Right cardiac atrium (tissue), 5 donors: ENCODE measurements around the gene KCND1. TPM values are rescaled to one million over a fixed set of nuclear protein-coding genes. Genes with fewer than 3 reads are reported as not detected.

Experiments used
- ATAC-seq, 2 donors: fragments of 200-7000 bp; cut with Tn5 transposase; one replicate each; pipeline versions ENCODE4 v1.8.0 to v1.9.1; 2020; ENCODE audit warnings: moderate library complexity in 2 of 2, mild to moderate bottlenecking in 1 of 2
- DNase-seq, 3 donors: peaks; one replicate each; pipeline ENCODE4 v3.0.0-alpha.2; 2020
- H3K27ac ChIP-seq: one replicate; pipeline ENCODE4 v1.5.1; 2013; ENCODE audit warnings: mild to moderate bottlenecking, low read length, control low read depth, moderate library complexity
- H3K27me3 ChIP-seq: one replicate; pipeline ENCODE4 v1.6.1; 2013; ENCODE audit not compliant: control insufficient read depth, insufficient read depth
- H3K4me1 ChIP-seq: one replicate; pipeline ENCODE4 v1.6.1; 2013; ENCODE audit warnings: low read length; ENCODE audit not compliant: control insufficient read depth, insufficient read depth
- H3K4me3 ChIP-seq: one replicate; pipeline ENCODE4 v1.5.1; 2013; ENCODE audit warnings: low read length, control low read depth
- H3K9me3 ChIP-seq: one replicate; pipeline ENCODE4 v1.6.1; 2013; ENCODE audit warnings: low read length; ENCODE audit not compliant: control insufficient read depth
- WGBS: extraction: QIAGEN DNeasy Blood & Tissue Kit; methylation state at CpG from one replicate; pipeline ENCODE4 v1.1.7; 2013; 5-methylcytosine and 5-hydroxymethylcytosine counted together
- intact Hi-C, 4 donors: fragments of 100-400 bp; cut with DNase I; formaldehyde crosslinking; loops; one replicate each; pipeline versions ENCODE4 v1.11.0 to v1.14.0; 2022 to 2023
- long read RNA-seq, 4 donors: library from polyadenylated mRNA; unstranded; transcript quantifications; one replicate each; pipeline ENCODE4 v2.0.0, GENCODE V29; 2020 to 2021
- polyA plus RNA-seq: library from polyadenylated mRNA; stranded (reverse); fragments of 200-250 nt; gene quantifications from one replicate; pipeline ENCODE4 v1.2.3, GENCODE V29; 2013
- total RNA-seq, 4 donors: library from RNA; stranded (reverse); fragmentation: NEBNext Ultra II Directional; extraction: Animal tissue kit (Norgen Biotek cat#: 25700); gene quantifications; one replicate each; pipeline ENCODE4 v1.2.1, GENCODE V29; 2021
- donor health status: healthy with polysubstance abuse.
- donor health status: DM: no; HTN: yes; CAD: no.
- donor health status: DM: no; HTN: no; CAD: no.
- donor health status: DM: no; HTN: yes; CAD: no; lungs with severe emphysema.
- donor health status: DM: yes; HTN: yes; CAD: no.

The KCND1 gene
- total RNA-seq (1 to 10 TPM; 1.3 to 1.6 (median 1.5) TPM), polyA plus RNA-seq (0.97 TPM)
- long read RNA-seq, donor 1, full-length matches to known transcripts = 2 of 4 reads
- long read RNA-seq, donor 1, partial matches to known transcripts = 1 of 4 reads
- long read RNA-seq, donor 1, other reads (novel, unspliced or antisense) = 1 of 4 reads
- long read RNA-seq, donor 2 = 0 reads
- long read RNA-seq, donor 3, partial matches to known transcripts = 4 of 5 reads
- long read RNA-seq, donor 3, other reads (novel, unspliced or antisense) = 1 of 5 reads
- long read RNA-seq, donor 4, full-length matches to known transcripts = 1 of 4 reads
- long read RNA-seq, donor 4, partial matches to known transcripts = 0 of 4 reads
- long read RNA-seq, donor 4, other reads (novel, unspliced or antisense) = 3 of 4 reads

DNA sequence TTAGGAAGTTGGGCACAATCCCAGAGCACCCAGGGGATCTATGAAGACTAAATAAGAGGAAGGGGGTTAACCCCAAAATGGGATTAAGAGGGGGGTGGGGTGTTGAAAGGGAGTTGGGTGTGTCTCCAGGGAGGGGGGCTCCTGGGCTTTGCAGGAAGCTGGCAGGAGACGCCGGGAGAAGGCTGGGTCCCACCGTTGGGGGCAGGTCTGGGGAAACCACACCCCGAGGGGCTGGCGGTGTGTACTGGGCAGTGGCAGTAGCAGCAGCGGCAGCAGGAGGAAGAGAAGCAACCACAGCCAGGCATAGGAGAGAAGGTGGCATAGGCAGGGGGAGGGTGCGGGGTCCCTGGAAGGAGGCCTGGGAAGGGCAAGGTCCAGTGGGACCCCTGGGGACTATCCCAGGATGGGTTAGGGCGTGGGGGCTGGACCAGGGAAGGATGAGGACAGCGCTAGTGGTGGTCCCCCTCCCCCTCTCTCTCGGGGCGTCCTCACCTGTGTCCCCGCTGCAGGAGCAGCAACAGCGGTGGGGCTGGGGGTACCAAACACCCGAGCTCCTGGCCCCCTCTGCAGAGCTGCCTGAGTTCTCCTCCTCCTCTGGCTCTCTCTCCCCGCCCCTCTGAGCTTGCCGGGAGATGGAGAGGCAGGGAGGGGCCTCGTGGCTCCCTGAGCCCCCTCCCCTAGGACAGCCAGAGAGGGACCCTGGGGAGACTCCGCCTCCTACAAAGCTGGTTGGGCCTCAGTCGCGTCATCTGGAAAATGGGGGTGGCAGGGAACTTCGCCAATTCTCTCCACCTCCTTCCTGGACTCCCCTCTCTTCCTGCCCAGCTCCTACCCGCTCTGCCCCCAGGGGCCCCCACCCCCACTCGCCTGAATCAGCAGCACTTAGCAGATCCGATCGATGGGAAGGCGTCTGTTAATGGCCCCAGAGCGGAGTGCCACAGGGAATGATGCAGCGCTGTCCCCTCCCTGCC, at the start of gene KCND1:
KCND1 (minus strand) TSS at position 596 of the 971 bp plus-strand sequence. CDS start 1,573 bp downstream, outside the sequence.
- 0% methylated on average over 26 of the region's 28 CpGs for WGBS
- Histone ChIP-seq H3K4me3 (peak within 1 kb of the TSS; percentile 33), H3K27ac (peak within 1 kb of the TSS; percentile 51), H3K27me3 (no peaks in the 10 kb centered on the region), H3K9me3 (no peaks in the 10 kb centered on the region), H3K4me1 (no peaks in the 10 kb centered on the region)
- ATAC-seq = peak; percentile 70 to 71
- intact Hi-C loops = no loop called here
- peak; percentile 66 to 81 (median 78) for DNase-seq

DNA sequence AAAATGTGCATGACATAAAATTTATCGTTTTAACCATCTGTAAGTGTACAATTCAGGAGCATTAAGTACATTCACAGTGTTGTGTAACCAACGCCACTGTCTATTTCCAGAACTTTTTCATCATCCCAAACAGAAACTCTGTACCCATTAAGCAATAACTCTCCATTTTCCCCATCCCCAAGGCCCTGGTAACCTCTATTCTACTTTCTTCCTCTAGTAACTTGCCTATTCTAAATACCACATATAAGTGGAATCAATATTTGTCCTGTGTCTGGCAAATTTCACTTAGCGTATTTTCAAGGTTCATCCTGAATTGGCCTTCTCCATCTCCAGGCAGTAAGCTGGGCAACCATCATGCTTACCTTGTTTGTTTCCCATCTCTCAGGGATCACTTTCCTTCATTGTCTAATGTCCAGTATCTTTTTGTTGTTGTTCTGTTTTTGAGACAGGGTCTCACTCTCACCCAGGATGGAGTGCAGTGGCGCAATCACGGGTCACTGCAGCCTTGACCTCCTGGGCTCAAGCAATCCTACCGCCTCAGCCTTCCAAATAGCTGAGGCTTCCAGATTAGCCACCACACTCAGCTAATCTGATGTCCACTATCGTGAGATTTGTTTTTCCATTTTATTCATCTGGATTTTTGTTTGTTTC, 48.1 kb upstream of the KCND1 start:
- Histone ChIP-seq H3K27me3 (no peaks in the 10 kb centered on the region), H3K27ac (no peak overlapping the region), H3K4me1 (peaks cover 2% of the 10 kb centered on the region), H3K9me3 (no peaks in the 10 kb centered on the region), H3K4me3 (no peak overlapping the region)
- DNase-seq = no peak
- 82% methylated on average over 7 of the region's 7 CpGs for WGBS
- intact Hi-C loops = no loop called here
- ATAC-seq = no peak

DNA sequence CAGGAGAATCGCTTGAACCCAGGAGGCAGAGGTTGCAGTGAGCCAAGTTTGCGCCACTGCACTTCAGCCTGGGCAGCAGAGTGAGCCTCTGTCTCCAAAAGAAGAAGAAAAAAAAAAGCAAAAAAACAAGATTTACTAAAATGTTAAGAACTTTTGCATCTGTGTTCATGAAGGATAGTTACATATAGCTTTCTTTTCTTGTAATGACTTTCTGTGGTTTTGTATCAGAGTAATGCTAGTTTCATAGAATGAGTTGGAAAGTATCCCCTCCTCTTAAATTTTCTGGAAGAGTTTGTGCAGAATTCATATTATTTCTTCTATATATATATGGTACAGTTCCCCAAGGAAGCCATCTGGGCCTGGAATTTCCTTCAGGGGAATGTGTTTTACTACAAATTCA, 47.4 kb upstream of the KCND1 start:
- DNase-seq (no peak), ATAC-seq (no peak)
- no peaks in the 10 kb centered on the region for H3K9me3 ChIP-seq
- WGBS = 89% methylated on average over 2 of the region's 2 CpGs
- H3K4me3 ChIP-seq = no peak overlapping the region
- intact Hi-C loops = no loop called here
- H3K27me3 ChIP-seq = no peaks in the 10 kb centered on the region
- no peaks in the 10 kb centered on the region for H3K4me1 ChIP-seq
- no peak overlapping the region for H3K27ac ChIP-seq

DNA sequence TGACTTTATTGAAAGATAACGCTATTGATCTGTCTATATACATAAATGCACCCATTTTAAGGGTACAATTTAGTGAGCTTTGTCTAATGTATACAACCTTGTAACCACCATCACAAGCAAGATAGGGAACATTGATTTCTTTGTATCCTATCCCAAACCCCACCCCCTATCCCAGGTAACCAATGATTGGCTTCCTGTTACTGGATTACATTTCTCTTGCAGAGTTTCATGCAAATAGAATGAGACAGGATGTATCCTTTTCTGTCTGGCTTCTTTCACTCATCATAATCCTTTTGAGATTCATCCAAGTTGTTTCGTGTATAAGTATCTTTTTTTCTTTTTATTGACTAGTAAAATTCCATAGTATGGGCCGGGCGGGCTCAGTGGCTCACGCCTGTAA, 32.1 kb upstream of the KCND1 start:
- intact Hi-C loops = no loop called here
- ATAC-seq = no peak
- 89% methylated on average over 5 of the region's 5 CpGs for WGBS

DNA sequence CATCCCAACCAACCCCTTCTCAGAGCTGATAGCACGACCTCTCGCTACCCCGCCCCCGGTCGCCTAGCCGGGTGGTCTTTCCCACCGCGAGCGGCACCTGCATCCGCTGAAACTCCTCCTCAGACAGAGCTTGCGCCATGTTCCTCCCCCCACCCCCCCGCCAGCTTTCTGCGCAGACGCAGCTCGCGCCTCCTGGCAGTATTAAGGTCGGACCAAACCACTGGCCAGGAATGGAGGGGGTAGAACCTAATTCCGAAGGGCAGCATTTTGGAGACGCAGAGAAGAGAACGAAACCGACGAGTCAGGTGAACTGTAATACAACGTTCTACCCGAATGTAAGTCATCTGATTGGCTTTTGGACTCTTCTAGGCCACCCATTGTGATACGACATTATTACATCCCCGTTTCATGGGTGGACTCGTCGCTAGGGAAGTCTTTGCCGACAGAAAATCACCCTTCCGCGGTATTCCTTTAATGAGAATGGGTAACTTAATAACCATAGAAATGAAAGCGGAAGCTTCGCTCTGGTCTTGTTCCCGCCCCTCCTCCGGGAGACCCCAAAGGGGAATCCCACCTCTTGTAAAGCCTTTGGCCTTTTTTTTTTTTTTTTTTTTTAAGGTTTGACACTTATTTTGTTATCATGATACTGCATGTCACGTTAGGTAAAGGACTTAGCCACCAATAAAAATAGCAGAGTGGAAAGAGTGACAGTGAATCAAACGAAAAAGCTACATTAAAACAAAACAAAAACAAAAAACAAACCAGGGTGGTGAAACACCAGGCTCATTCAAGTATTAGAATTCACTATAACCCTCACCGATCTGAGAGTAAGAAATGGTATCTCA, 30.7 kb upstream of the KCND1 start, which contains the start of gene GRIPAP1:
GRIPAP1 (minus strand) TSS at position 174 of the 845 bp plus-strand sequence; CDS start at position 139, 35 bp downstream.
- Histone ChIP-seq H3K9me3 (no peaks in the 10 kb centered on the region), H3K27ac (peak within 1 kb of the TSS; percentile 89), H3K4me1 (no peaks in the 10 kb centered on the region), H3K4me3 (peak within 1 kb of the TSS; percentile 86), H3K27me3 (no peaks in the 10 kb centered on the region)
- peak; percentile 60 to 86 (median 83) for DNase-seq
- peak; percentile 93 to 94 for ATAC-seq
- whole genome bisulfite sequencing = 2% methylated on average over 38 of the region's 38 CpGs
- intact Hi-C loops = no loop called here

More for the DNA sequence above, 32.1 kb upstream of the KCND1 start:
- DNase-seq = no peak
- H3K27me3 ChIP-seq = no peaks in the 10 kb centered on the region
- H3K4me3 ChIP-seq = no peak overlapping the region
- no peaks in the 10 kb centered on the region for H3K4me1 ChIP-seq
- no peak overlapping the region for H3K27ac ChIP-seq
- no peaks in the 10 kb centered on the region for H3K9me3 ChIP-seq

DNA sequence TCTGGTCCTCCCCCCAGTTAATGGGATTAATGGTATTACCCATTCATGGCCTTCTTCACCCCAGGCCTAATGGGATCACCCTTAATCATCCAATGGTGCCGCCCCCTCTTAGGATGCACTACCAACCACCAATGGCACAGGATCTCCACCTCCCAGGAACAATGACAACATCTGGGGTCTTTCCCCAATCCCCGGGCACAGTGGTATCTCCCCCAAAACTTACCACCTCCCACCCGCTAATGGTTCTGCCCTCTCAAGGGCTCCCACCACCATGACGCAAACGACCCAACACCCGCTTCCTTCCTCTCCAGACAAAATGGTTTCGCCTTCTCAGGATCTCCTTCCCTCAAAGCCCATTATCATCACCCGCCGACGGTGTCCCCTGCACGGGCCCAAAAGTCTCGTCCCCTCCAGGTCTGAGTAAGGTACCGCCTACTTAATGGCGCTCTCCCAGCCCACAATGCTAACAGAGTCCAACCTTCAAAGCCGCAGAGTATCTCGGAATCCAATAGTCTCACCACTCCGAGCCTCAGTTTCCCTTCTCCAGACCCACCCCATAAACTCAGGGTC, 30.0 kb upstream of the KCND1 start:
- WGBS = 1% methylated on average over 17 of the region's 17 CpGs
- Histone ChIP-seq H3K4me1 (no peaks in the 10 kb centered on the region), H3K4me3 (peak overlapping the region; percentile 86), H3K27me3 (no peaks in the 10 kb centered on the region), H3K27ac (peak overlapping the region; percentile 74), H3K9me3 (no peaks in the 10 kb centered on the region)
- intact Hi-C loops = no loop called here
- peak; percentile 21 to 61 for ATAC-seq
- DNase-seq = peak in 2 of 3 donors; percentile 15 to 53

DNA sequence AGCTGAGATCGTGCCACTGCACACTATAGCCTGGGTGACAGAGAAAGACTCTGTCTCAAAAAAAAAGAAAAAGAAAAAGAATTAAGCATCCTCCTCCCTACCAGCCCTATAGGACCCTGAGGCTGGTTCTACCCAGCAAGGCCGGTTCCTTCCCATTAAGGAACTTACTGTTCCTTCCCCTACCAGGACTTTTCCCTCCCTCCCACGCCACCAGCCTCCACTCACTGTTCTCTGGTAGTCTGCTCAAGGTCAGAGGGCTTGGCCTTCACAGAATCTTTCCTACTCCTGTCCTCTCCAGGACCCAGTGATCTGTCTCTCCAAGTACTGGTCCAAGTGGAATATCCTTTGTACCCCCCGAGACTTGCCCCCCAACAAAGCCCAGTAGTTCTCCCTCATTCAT, 29.0 kb upstream of the KCND1 start:
- no peak for ATAC-seq
- Histone ChIP-seq H3K9me3 (no peaks in the 10 kb centered on the region), H3K4me3 (no peak overlapping the region), H3K4me1 (no peaks in the 10 kb centered on the region), H3K27me3 (no peaks in the 10 kb centered on the region), H3K27ac (no peak overlapping the region)
- DNase-seq = no peak
- WGBS = 92% methylated on average over 4 of the region's 4 CpGs
- intact Hi-C loops = no loop called here

DNA sequence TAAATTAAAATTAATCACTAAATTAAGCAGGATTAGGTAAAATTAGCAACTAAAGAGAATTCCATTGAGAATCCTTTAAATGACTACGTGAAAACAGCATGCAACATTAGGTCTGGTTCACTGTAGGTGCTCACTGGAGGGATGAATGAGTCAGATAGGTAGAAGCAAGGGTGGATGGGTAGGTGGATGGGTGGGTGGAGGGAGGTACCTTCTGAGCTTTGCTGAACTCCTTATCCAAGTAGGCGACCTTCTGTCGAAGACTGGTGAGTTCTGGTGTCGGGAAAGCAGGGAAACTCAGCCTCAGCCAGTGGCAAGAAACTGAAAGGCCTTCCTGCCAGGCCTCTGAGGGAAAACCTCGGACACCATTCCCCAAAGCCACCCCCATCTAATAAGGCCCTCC, 27.4 kb upstream of the KCND1 start:
- intact Hi-C loops = no loop called here
- Histone ChIP-seq H3K4me3 (no peak overlapping the region), H3K27me3 (no peaks in the 10 kb centered on the region), H3K9me3 (no peaks in the 10 kb centered on the region), H3K4me1 (no peaks in the 10 kb centered on the region), H3K27ac (no peak overlapping the region)
- DNase-seq (no peak), ATAC-seq (no peak)
- WGBS = 92% methylated on average over 5 of the region's 5 CpGs

DNA sequence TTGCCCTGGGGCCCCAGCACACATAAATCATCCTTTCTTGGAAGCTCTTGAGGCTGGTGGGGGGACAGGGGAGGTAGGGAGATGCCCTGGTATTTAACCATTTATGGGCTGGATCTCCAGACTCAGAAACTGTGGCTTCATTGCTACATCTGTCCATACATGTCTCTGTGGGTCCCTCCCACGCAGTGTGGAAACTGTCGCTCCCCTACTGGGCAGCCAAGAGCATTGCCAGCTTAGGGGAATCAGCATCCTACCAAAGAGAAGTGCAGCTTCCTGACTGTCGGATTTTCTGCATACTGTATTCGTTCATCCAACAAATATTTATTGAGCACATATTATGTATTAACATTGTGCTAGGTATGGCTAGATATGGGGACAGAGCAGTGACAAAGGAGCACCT, 26.7 kb upstream of the KCND1 start:
- ATAC-seq (no peak), DNase-seq (no peak)
- H3K4me3 ChIP-seq = no peak overlapping the region
- H3K9me3 ChIP-seq = no peaks in the 10 kb centered on the region
- no peaks in the 10 kb centered on the region for H3K27me3 ChIP-seq
- WGBS = 86% methylated on average over 4 of the region's 4 CpGs
- H3K4me1 ChIP-seq = no peaks in the 10 kb centered on the region
- intact Hi-C loops = no loop called here
- no peak overlapping the region for H3K27ac ChIP-seq

DNA sequence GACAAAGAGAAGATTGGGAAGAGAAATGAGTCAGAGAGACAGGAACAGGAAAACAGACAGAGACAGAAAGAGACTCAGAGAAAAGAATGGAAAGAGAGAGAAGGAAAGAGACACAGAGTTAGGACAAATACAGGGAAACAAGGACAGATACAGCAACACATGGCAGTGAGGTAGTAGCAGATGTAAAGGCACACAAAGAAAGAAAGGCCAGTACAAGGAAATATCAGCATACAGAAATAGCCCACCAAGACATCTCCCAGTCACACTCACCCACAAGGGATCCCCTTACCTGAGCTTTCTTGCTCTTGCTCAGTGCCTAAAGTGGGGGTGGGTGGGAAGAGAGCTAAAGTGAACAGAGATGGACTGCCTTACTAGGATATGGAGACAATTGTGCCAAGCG, 26.2 kb upstream of the KCND1 start:
- Histone ChIP-seq H3K9me3 (no peaks in the 10 kb centered on the region), H3K4me3 (no peak overlapping the region), H3K27me3 (no peaks in the 10 kb centered on the region), H3K27ac (no peak overlapping the region), H3K4me1 (no peaks in the 10 kb centered on the region)
- WGBS = 90% methylated on average over 1 of the region's 1 CpG
- no peak for DNase-seq
- no peak for ATAC-seq
- intact Hi-C loops = no loop called here
